CD14-positive monocyte (primary cell): ENCODE data around the gene ACBD4. TPM values are rescaled to one million over a fixed set of nuclear protein-coding genes. Genes with fewer than 3 reads are reported as not detected.

ENCODE experiments used
- DNase-seq, 3 donors: peaks; one replicate each; pipeline ENCODE4 v3.0.0-alpha.2; 2011 to 2022
- H2AFZ ChIP-seq: 2 replicates; pipeline ENCODE4 v1.6.0; 2012; ENCODE audit warnings: mild to moderate bottlenecking, low read depth, low read length, inconsistent platforms; ENCODE audit not compliant: insufficient read depth, poor library complexity, severe bottlenecking
- H3K27ac ChIP-seq, 2 donors: 1 replicate in 1 of 2; 2 replicates in 1 of 2; pipeline ENCODE4 v1.5.1; 2012 to 2013; ENCODE audit warnings: low read length in 2 of 2, control low read depth in 1 of 2, inconsistent platforms in 1 of 2, low read depth in 1 of 2, mild to moderate bottlenecking in 1 of 2
- H3K27me3 ChIP-seq, 2 donors: one replicate each; pipeline versions ENCODE4 v1.6.0 to v1.6.1; 2011 to 2013; ENCODE audit warnings: low read length in 2 of 2; ENCODE audit not compliant: control insufficient read depth in 2 of 2, insufficient read depth in 2 of 2
- H3K36me3 ChIP-seq, 2 donors: replicated peaks in 1 of 2; 1 replicate in 1 of 2; 2 replicates in 1 of 2; pipeline versions ENCODE4 v1.5.1 to v1.6.1; 2012 to 2013; ENCODE audit warnings: low read length in 2 of 2, control low read depth in 1 of 2, inconsistent platforms in 1 of 2, mild to moderate bottlenecking in 1 of 2; ENCODE audit not compliant: insufficient read depth in 2 of 2, control insufficient read depth in 1 of 2
- H3K4me1 ChIP-seq, 2 donors: 1 replicate in 1 of 2; 2 replicates in 1 of 2; pipeline versions ENCODE4 v1.5.1 to v1.6.1; 2012 to 2013; ENCODE audit warnings: low read length in 2 of 2, control low read depth in 1 of 2, inconsistent platforms in 1 of 2, mild to moderate bottlenecking in 1 of 2, moderate library complexity in 1 of 2; ENCODE audit not compliant: insufficient read depth in 2 of 2, control insufficient read depth in 1 of 2
- H3K4me2 ChIP-seq: replicated peaks from 2 replicates; pipeline ENCODE3; 2012; ENCODE audit warnings: low read length, moderate library complexity, mild to moderate bottlenecking; ENCODE audit not compliant: poor library complexity, severe bottlenecking; ENCODE audit errors: extremely low read depth
- H3K4me3 ChIP-seq, 3 experiments: fragments of 200-600 bp in 1 of 3; sonication (generic) in 1 of 3; replicated peaks in 1 of 3; 1 replicate in 2 of 3; 2 replicates in 1 of 3; pipeline ENCODE4 v1.5.1; 2011 to 2013; ENCODE audit warnings: low read length in 3 of 3, mild to moderate bottlenecking in 3 of 3, control low read depth in 2 of 3, low read depth in 2 of 3, inconsistent platforms in 1 of 3, moderate library complexity in 1 of 3
- H3K79me2 ChIP-seq: 2 replicates; pipeline ENCODE4 v1.6.0; 2012; ENCODE audit warnings: mild to moderate bottlenecking, control low read depth, inconsistent platforms, low read length, moderate library complexity; ENCODE audit not compliant: insufficient read depth
- H3K9ac ChIP-seq: 2 replicates; pipeline ENCODE4 v1.6.0; 2017; ENCODE audit warnings: low read length, mild to moderate bottlenecking; ENCODE audit not compliant: insufficient read depth, poor library complexity, severe bottlenecking
- H3K9me3 ChIP-seq, 2 donors: replicated peaks in 1 of 2; 1 replicate in 1 of 2; 2 replicates in 1 of 2; pipeline versions ENCODE4 v1.5.1 to v1.6.1; 2012 to 2013; ENCODE audit warnings: low read length in 2 of 2, control low read depth in 1 of 2; ENCODE audit not compliant: control insufficient read depth in 1 of 2, insufficient read depth in 1 of 2
- H4K20me1 ChIP-seq: 2 replicates; pipeline ENCODE4 v1.6.0; 2012; ENCODE audit warnings: mild to moderate bottlenecking, low read length, control low read depth, moderate library complexity; ENCODE audit not compliant: insufficient read depth
- H3K27ac Mint-ChIP-seq, 7 donors: one replicate each; pipeline ENCODE4 v1.8.0; 2020; ENCODE audit warnings: mild to moderate bottlenecking in 7 of 7, mixed read lengths in 7 of 7, moderate library complexity in 6 of 7, inconsistent platforms in 2 of 7
- H3K27me3 Mint-ChIP-seq, 3 donors: one replicate each; pipeline ENCODE4 v1.8.0; 2021 to 2022; ENCODE audit warnings: low read depth in 3 of 3, mild to moderate bottlenecking in 3 of 3, mixed read lengths in 3 of 3, moderate library complexity in 3 of 3, inconsistent platforms in 1 of 3
- H3K36me3 Mint-ChIP-seq, 2 donors: one replicate each; pipeline ENCODE4 v1.8.0; 2020; ENCODE audit warnings: mixed read lengths in 2 of 2, inconsistent platforms in 1 of 2, mild to moderate bottlenecking in 1 of 2
- H3K4me1 Mint-ChIP-seq: one replicate; pipeline ENCODE4 v1.8.0; 2020; ENCODE audit warnings: mild to moderate bottlenecking, mixed read lengths
- H3K4me3 Mint-ChIP-seq, 2 donors: one replicate each; pipeline ENCODE4 v1.8.0; 2020; ENCODE audit warnings: mild to moderate bottlenecking in 2 of 2, mixed read lengths in 2 of 2, moderate library complexity in 1 of 2
- H3K9me3 Mint-ChIP-seq, 7 donors: one replicate each; pipeline ENCODE4 v1.8.0; 2020 to 2022; ENCODE audit warnings: mixed read lengths in 7 of 7, mild to moderate bottlenecking in 6 of 7, moderate library complexity in 6 of 7, inconsistent platforms in 2 of 7
- CTCF ChIP-seq: fragments of 200-600 bp; IDR thresholded peaks from one replicate; pipeline ENCODE4 v1.8.0; 2022; ENCODE audit warnings: antibody characterized with exemption, mild to moderate bottlenecking
- WGBS: methylation state at CpG from one replicate; pipeline ENCODE4 v1.1.5; 2013; ENCODE audit warnings: missing lambda C conversion rate; ENCODE audit not compliant: insufficient coverage; 5-methylcytosine and 5-hydroxymethylcytosine counted together
- intact Hi-C, 2 donors: fragments of 100-400 bp; cut with micrococcal nuclease; formaldehyde crosslinking; loops; one replicate each; pipeline versions ENCODE4 v1.15.0 to v1.15.1; 2023
- polyA plus RNA-seq, 3 donors: library from polyadenylated mRNA; depleted of rRNA in 1 of 3; unstranded in 2 of 3; stranded (reverse) in 1 of 3; fragments of 300-500 nt in 2 of 3; fragments of >200 nt in 1 of 3; fragmentation: Illumina TruSeq in 2 of 3; gene quantifications; 1 replicate in 2 of 3; 2 replicates in 1 of 3; pipeline ENCODE4 v1.2.3, GENCODE V29; 2012 to 2021

ACBD4 gene
- polyA plus RNA-seq, 3 donors, result 4.8 to 7.4 (median 6.2) TPM

- Mint-ChIP-seq H3K4me1 (peaks cover 22% of the 10 kb centered on the region), H3K36me3 (no peaks in the 10 kb centered on the region), H3K27me3 (peaks cover 7 to 16% (median 12%) of the 10 kb centered on the region in 3 donors), H3K27ac (peak overlapping the region in 2 of 7 donors; percentile 8 to 32), H3K9me3 (no peaks in the 10 kb centered on the region), H3K4me3 (peak overlapping the region; percentile 75 to 78)
- H3K9me3 ChIP-seq, result no peaks in the 10 kb centered on the region
- 82% methylated on average over 12 of the region's 17 CpGs for WGBS
- no peak overlapping the region for H3K9ac ChIP-seq
- intact Hi-C loops, result loop anchor here (5.0 to 10.0 kb wide), 3 partner anchors 34 to 356 kb away; no protein-coding TSS in a partner anchor
- H3K4me3 ChIP-seq, result no peak overlapping the region
- peaks cover 14 to 22% of the 10 kb centered on the region in 2 donors for H3K4me1 ChIP-seq
- H3K79me2 ChIP-seq, result peaks cover under 1% of the 10 kb centered on the region
- H3K36me3 ChIP-seq, result no peaks in the 10 kb centered on the region
- DNase-seq, result no peak
- H4K20me1 ChIP-seq, result no peaks in the 10 kb centered on the region
- peak overlapping the region; percentile 98 for H3K4me2 ChIP-seq
- peaks cover 0 to 8% of the 10 kb centered on the region in 2 donors for H3K27me3 ChIP-seq
- no peak overlapping the region for H3K27ac ChIP-seq
- H2AFZ ChIP-seq, result no peak overlapping the region
- no peak for TF ChIP-seq CTCF
Observed at GRCh38 chr17:45130681-45131615, 4.5 kb upstream of the ACBD4 start.

- peak; percentile 100 for TF ChIP-seq CTCF
- DNase-seq, result peak in 2 of 3 donors; percentile 16 to 41
- Histone ChIP-seq H3K79me2 (peaks cover 5% of the 10 kb centered on the region), H3K4me3 (peak overlapping the region; percentile 56 to 98 (median 64)), H2AFZ (peak overlapping the region; percentile 99), H3K27ac (no peak overlapping the region), H3K9me3 (no peaks in the 10 kb centered on the region), H4K20me1 (no peaks in the 10 kb centered on the region), H3K36me3 (no peaks in the 10 kb centered on the region), H3K27me3 (peaks cover 0 to 8% of the 10 kb centered on the region in 2 donors), H3K4me2 (peak overlapping the region; percentile 98), H3K9ac (peak overlapping the region; percentile 53), H3K4me1 (peaks cover 20 to 30% of the 10 kb centered on the region in 2 donors)
- 8% methylated on average over 45 of the region's 46 CpGs for WGBS
- H3K9me3 Mint-ChIP-seq, result no peaks in the 10 kb centered on the region
- peak overlapping the region; percentile 75 to 78 for H3K4me3 Mint-ChIP-seq
- intact Hi-C loops, result loop anchor here (5.0 to 10.0 kb wide), 3 partner anchors 34 to 357 kb away; no protein-coding TSS in a partner anchor
- peaks cover 29% of the 10 kb centered on the region for H3K4me1 Mint-ChIP-seq
- no peaks in the 10 kb centered on the region for H3K36me3 Mint-ChIP-seq
- H3K27me3 Mint-ChIP-seq, result peaks cover 7 to 16% (median 12%) of the 10 kb centered on the region in 3 donors
- H3K27ac Mint-ChIP-seq, result peak overlapping the region in 1 of 7 donors; percentile 75
Observed at GRCh38 chr17:45131616-45132319, 3.7 kb upstream of the ACBD4 start.
